Trophoblast cell (in vitro differentiated cells and primary cell): ENCODE data around the gene EIF2A.

Experiments
- DNase-seq, 2 donors: peaks; one replicate each; pipeline ENCODE4 v3.0.0-alpha.2; 2016
- H2AFZ ChIP-seq: 2 replicates; pipeline ENCODE4 v1.6.1; 2013; ENCODE audit warnings: low read length, moderate library complexity, mild to moderate bottlenecking; ENCODE audit not compliant: insufficient read depth, poor library complexity
- H2AK5ac ChIP-seq: 2 replicates; pipeline ENCODE4 v1.6.1; 2013; ENCODE audit warnings: mild to moderate bottlenecking, low read length
- H2BK120ac ChIP-seq: 2 replicates; pipeline ENCODE4 v1.6.1; 2013; ENCODE audit warnings: low read length, mild to moderate bottlenecking, moderate library complexity; ENCODE audit not compliant: insufficient read depth, poor library complexity
- H2BK12ac ChIP-seq: 2 replicates; pipeline ENCODE4 v1.6.1; 2013; ENCODE audit warnings: mild to moderate bottlenecking, low read length, moderate library complexity
- H2BK5ac ChIP-seq: 2 replicates; pipeline ENCODE4 v1.6.1; 2013; ENCODE audit warnings: low read length, low read depth, moderate library complexity, mild to moderate bottlenecking; ENCODE audit not compliant: poor library complexity
- H3K14ac ChIP-seq: 2 replicates; pipeline ENCODE4 v1.6.1; 2013; ENCODE audit warnings: mild to moderate bottlenecking, low read length
- H3K18ac ChIP-seq: 2 replicates; pipeline ENCODE4 v1.6.1; 2013; ENCODE audit warnings: mild to moderate bottlenecking, low read length
- H3K23ac ChIP-seq: 2 replicates; pipeline ENCODE4 v1.6.1; 2013; ENCODE audit warnings: low read length
- H3K27ac ChIP-seq: 2 replicates; pipeline ENCODE4 v1.5.1; 2013; ENCODE audit warnings: low read depth, mild to moderate bottlenecking, inconsistent platforms, low read length, moderate library complexity
- H3K27me3 ChIP-seq: 2 replicates; pipeline ENCODE4 v1.6.1; 2013; ENCODE audit warnings: inconsistent platforms, mild to moderate bottlenecking, low read length, moderate library complexity; ENCODE audit not compliant: insufficient read depth
- H3K36me3 ChIP-seq, 2 experiments: 1 replicate in 1 of 2; 2 replicates in 1 of 2; pipeline ENCODE4 v1.6.1; 2013; ENCODE audit warnings: low read length in 2 of 2, mild to moderate bottlenecking in 2 of 2, moderate library complexity in 1 of 2; ENCODE audit not compliant: insufficient read depth in 2 of 2, control insufficient read depth in 1 of 2
- H3K4ac ChIP-seq: 2 replicates; pipeline ENCODE4 v1.6.1; 2013; ENCODE audit warnings: low read depth, mild to moderate bottlenecking, low read length, moderate library complexity
- H3K4me1 ChIP-seq, 2 experiments: 1 replicate in 1 of 2; 2 replicates in 1 of 2; pipeline ENCODE4 v1.6.1; 2013; ENCODE audit warnings: low read length in 2 of 2, mild to moderate bottlenecking in 2 of 2, moderate library complexity in 1 of 2; ENCODE audit not compliant: insufficient read depth in 2 of 2, control insufficient read depth in 1 of 2
- H3K4me2 ChIP-seq: 2 replicates; pipeline ENCODE4 v1.6.1; 2013; ENCODE audit warnings: inconsistent platforms, mild to moderate bottlenecking, low read length, moderate library complexity
- H3K4me3 ChIP-seq: 2 replicates; pipeline ENCODE4 v1.5.1; 2013; ENCODE audit warnings: mild to moderate bottlenecking, low read depth, low read length, inconsistent platforms
- H3K79me1 ChIP-seq: one replicate; pipeline ENCODE4 v1.6.1; 2013; ENCODE audit warnings: low read length
- H3K79me2 ChIP-seq: 2 replicates; pipeline ENCODE4 v1.6.1; 2013; ENCODE audit warnings: low read length, mild to moderate bottlenecking; ENCODE audit not compliant: control insufficient read depth, insufficient read depth, poor library complexity
- H3K9ac ChIP-seq: 2 replicates; pipeline ENCODE4 v1.6.1; 2013; ENCODE audit warnings: mild to moderate bottlenecking, low read length
- H3K9me3 ChIP-seq: 2 replicates; pipeline ENCODE4 v1.6.1; 2013; ENCODE audit warnings: low read depth, mild to moderate bottlenecking, control low read depth, inconsistent platforms, low read length; ENCODE audit not compliant: insufficient read depth
- H4K12ac ChIP-seq: 2 replicates; pipeline ENCODE4 v1.6.1; 2013; ENCODE audit warnings: low read depth, mild to moderate bottlenecking, low read length, moderate library complexity
- H4K8ac ChIP-seq: 2 replicates; pipeline ENCODE4 v1.6.1; 2013; ENCODE audit warnings: low read depth, mild to moderate bottlenecking, low read length, moderate library complexity
- H4K91ac ChIP-seq: one replicate; pipeline ENCODE4 v1.6.1; 2013; ENCODE audit warnings: low read depth, mild to moderate bottlenecking, low read length, moderate library complexity
- WGBS: extraction: QIAGEN DNeasy Blood & Tissue Kit; methylation state at CpG from one replicate; pipeline ENCODE4 v1.1.7; 2013; ENCODE audit warnings: missing lambda C conversion rate; ENCODE audit not compliant: insufficient read length, insufficient coverage; ENCODE audit errors: extremely low coverage; 5-methylcytosine and 5-hydroxymethylcytosine counted together

The EIF2A gene

DNA sequence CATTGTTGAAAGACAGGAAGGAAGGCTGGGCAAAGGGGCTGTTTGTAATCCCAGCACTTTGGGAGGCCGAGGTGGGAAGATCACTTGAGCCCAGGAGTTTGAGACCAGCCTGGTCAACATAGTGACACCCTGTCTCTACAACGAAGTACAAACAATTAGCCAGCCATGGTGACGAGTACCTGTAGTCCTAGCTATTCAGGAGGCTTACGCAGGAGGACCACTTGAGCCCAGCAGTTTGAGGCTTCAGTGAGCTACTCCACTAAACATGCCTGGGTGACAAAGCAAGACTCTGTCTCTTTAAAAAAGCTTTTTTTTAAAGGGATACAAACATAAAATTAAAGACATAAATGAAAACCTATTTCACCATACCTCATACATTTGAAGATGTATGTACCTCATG lies 11.4 kb upstream of the EIF2A start:
- no peaks in the 10 kb centered on the region for H3K79me1 ChIP-seq
- H3K36me3 ChIP-seq: no peaks in the 10 kb centered on the region
- no peak overlapping the region for H4K12ac ChIP-seq
- WGBS: no CpG with 5 or more reads among the region's 4 CpGs
- H2AK5ac ChIP-seq: no peak overlapping the region
- H4K91ac ChIP-seq: no peak overlapping the region
- H3K27ac ChIP-seq: no peak overlapping the region
- no peaks in the 10 kb centered on the region for H3K9me3 ChIP-seq
- H3K14ac ChIP-seq: no peak overlapping the region
- H4K8ac ChIP-seq: no peak overlapping the region
- H2BK12ac ChIP-seq: no peak overlapping the region
- no peaks in the 10 kb centered on the region for H3K27me3 ChIP-seq
- no peak overlapping the region for H2AFZ ChIP-seq
- no peak overlapping the region for H3K9ac ChIP-seq
- no peak overlapping the region for H3K23ac ChIP-seq
- H3K4me3 ChIP-seq: no peak overlapping the region
- H3K18ac ChIP-seq: no peak overlapping the region
- H3K4me1 ChIP-seq: no peaks in the 10 kb centered on the region
- H2BK120ac ChIP-seq: no peak overlapping the region
- H2BK5ac ChIP-seq: no peak overlapping the region
- DNase-seq: no peak
- H3K4me2 ChIP-seq: no peak overlapping the region
- no peaks in the 10 kb centered on the region for H3K79me2 ChIP-seq
- no peak overlapping the region for H3K4ac ChIP-seq

DNA sequence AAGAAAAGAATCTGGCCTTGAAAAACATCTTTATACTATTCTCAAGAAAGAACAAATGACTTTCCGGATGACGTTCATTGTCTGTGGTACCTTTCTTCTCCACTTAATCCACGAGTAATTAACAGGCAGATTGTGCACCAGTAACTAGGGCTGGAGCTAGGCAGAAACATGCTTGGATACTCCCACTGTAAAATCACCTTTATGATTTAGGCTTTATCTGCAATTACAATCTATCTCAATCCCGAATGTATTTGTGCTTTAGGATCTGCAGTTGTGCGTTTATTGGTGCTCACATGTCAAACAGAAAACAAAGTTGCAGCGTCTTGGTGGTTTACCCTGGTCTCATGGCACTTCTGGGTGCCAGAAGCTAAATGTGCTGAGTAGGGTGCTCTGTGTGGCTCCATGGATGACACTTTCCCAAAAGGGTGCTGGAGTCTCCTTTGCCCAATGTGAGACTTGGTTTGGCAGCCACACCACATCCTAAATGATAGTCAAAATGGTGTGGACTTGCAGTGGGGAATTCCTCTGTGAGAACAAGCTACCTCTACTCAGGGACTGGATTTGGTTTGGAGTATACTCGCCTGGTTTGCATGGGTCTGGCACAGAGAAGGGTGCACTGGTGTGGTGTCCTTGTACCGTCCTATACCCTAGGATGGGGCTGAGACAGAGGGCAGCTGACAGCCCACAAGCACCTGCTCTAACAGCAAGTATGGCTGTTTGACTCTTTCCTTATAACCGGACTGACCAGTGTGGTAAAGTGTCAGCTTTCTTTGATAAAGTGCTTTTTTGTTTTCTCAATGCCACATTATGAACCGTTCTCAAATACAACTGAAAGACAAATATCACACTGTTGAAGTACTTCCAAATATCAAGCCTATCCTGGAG lies 8.0 kb upstream of the EIF2A start:
- no peak overlapping the region for H3K27ac ChIP-seq
- no peak for DNase-seq
- H2BK5ac ChIP-seq: no peak overlapping the region
- no peaks in the 10 kb centered on the region for H3K36me3 ChIP-seq
- H2AK5ac ChIP-seq: no peak overlapping the region
- no peaks in the 10 kb centered on the region for H3K79me2 ChIP-seq
- WGBS: no CpG with 5 or more reads among the region's 10 CpGs
- H2BK120ac ChIP-seq: no peak overlapping the region
- H3K9ac ChIP-seq: no peak overlapping the region
- H2BK12ac ChIP-seq: no peak overlapping the region
- no peak overlapping the region for H3K4me3 ChIP-seq
- no peaks in the 10 kb centered on the region for H3K4me1 ChIP-seq
- H3K18ac ChIP-seq: no peak overlapping the region
- no peaks in the 10 kb centered on the region for H3K9me3 ChIP-seq
- peak overlapping the region; percentile 6 for H3K23ac ChIP-seq
- no peak overlapping the region for H2AFZ ChIP-seq
- no peak overlapping the region for H3K4me2 ChIP-seq
- no peak overlapping the region for H3K14ac ChIP-seq
- H4K91ac ChIP-seq: no peak overlapping the region
- no peak overlapping the region for H4K8ac ChIP-seq
- no peaks in the 10 kb centered on the region for H3K27me3 ChIP-seq
- no peaks in the 10 kb centered on the region for H3K79me1 ChIP-seq
- no peak overlapping the region for H4K12ac ChIP-seq
- H3K4ac ChIP-seq: no peak overlapping the region

DNA sequence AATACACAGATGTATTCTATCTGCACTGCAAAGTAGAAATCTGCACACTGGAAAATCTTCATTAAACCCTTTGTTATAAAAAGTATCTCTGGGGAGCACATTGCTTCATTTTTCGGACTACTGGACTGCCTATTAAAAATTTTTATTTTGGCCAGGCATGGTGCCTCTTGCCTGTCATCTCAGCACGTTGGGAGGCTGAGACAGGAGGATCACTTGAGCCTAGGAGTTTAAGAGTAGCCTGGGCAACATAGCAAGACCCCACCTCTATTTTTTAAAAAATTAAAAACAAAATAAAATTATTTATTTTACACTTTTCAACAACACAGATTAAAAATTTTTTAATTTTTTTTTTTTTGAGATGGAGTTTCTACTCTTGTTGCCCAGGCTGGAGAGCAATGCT lies 6.3 kb upstream of the EIF2A start:
- no peak overlapping the region for H2AK5ac ChIP-seq
- H3K23ac ChIP-seq: no peak overlapping the region
- H2BK5ac ChIP-seq: no peak overlapping the region
- H4K91ac ChIP-seq: no peak overlapping the region
- no CpG with 5 or more reads among the region's 2 CpGs for WGBS
- H4K12ac ChIP-seq: no peak overlapping the region
- no peak overlapping the region for H3K14ac ChIP-seq
- H3K27me3 ChIP-seq: no peaks in the 10 kb centered on the region
- no peak overlapping the region for H2AFZ ChIP-seq
- no peak overlapping the region for H3K4me2 ChIP-seq
- no peaks in the 10 kb centered on the region for H3K9me3 ChIP-seq
- H3K4me3 ChIP-seq: no peak overlapping the region
- H4K8ac ChIP-seq: no peak overlapping the region
- H3K79me1 ChIP-seq: no peaks in the 10 kb centered on the region
- peaks cover under 1% of the 10 kb centered on the region for H3K79me2 ChIP-seq
- H3K36me3 ChIP-seq: no peaks in the 10 kb centered on the region
- no peak overlapping the region for H3K9ac ChIP-seq
- no peak overlapping the region for H3K27ac ChIP-seq
- H2BK120ac ChIP-seq: no peak overlapping the region
- H3K18ac ChIP-seq: no peak overlapping the region
- no peak overlapping the region for H3K4ac ChIP-seq
- DNase-seq: no peak
- H2BK12ac ChIP-seq: no peak overlapping the region
- H3K4me1 ChIP-seq: no peaks in the 10 kb centered on the region

DNA sequence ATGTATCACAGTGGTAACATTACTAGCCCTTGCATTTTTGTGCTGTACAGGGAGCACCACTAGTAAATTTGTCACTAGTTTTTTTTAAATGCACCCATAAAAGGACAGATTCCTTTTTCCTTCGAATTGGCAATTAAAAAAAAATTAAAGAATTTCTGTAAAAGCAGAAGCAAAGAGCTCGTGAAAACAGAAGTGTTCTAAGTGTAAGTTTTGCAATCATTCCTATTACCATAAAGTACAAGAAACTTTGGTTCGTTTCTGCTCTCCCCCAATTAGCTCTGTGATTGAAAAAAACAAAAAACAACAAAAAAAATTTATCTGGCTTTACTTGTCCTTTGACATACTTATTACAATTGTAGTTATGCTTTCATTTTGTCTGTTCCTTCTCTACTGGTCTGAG lies 5.6 kb upstream of the EIF2A start:
- no CpG with 5 or more reads among the region's 3 CpGs for WGBS
- H3K4me3 ChIP-seq: no peak overlapping the region
- H4K8ac ChIP-seq: no peak overlapping the region
- H3K9ac ChIP-seq: no peak overlapping the region
- no peaks in the 10 kb centered on the region for H3K9me3 ChIP-seq
- no peaks in the 10 kb centered on the region for H3K36me3 ChIP-seq
- no peak overlapping the region for H3K4ac ChIP-seq
- no peak overlapping the region for H2BK12ac ChIP-seq
- H3K14ac ChIP-seq: no peak overlapping the region
- no peak for DNase-seq
- H3K27ac ChIP-seq: no peak overlapping the region
- no peak overlapping the region for H4K12ac ChIP-seq
- no peak overlapping the region for H3K18ac ChIP-seq
- no peak overlapping the region for H3K23ac ChIP-seq
- H3K79me2 ChIP-seq: peaks cover 7% of the 10 kb centered on the region
- H3K4me2 ChIP-seq: no peak overlapping the region
- no peak overlapping the region for H2BK5ac ChIP-seq
- no peak overlapping the region for H2AFZ ChIP-seq
- H3K4me1 ChIP-seq: no peaks in the 10 kb centered on the region
- no peak overlapping the region for H4K91ac ChIP-seq
- peaks cover 5% of the 10 kb centered on the region for H3K79me1 ChIP-seq
- H3K27me3 ChIP-seq: no peaks in the 10 kb centered on the region
- no peak overlapping the region for H2AK5ac ChIP-seq
- no peak overlapping the region for H2BK120ac ChIP-seq
